ENCODE data around the gene KYAT1.
A peak's percentile ranks its signal among the peaks of the same experiment; 100 is the strongest.

The KYAT1 gene

DNA sequence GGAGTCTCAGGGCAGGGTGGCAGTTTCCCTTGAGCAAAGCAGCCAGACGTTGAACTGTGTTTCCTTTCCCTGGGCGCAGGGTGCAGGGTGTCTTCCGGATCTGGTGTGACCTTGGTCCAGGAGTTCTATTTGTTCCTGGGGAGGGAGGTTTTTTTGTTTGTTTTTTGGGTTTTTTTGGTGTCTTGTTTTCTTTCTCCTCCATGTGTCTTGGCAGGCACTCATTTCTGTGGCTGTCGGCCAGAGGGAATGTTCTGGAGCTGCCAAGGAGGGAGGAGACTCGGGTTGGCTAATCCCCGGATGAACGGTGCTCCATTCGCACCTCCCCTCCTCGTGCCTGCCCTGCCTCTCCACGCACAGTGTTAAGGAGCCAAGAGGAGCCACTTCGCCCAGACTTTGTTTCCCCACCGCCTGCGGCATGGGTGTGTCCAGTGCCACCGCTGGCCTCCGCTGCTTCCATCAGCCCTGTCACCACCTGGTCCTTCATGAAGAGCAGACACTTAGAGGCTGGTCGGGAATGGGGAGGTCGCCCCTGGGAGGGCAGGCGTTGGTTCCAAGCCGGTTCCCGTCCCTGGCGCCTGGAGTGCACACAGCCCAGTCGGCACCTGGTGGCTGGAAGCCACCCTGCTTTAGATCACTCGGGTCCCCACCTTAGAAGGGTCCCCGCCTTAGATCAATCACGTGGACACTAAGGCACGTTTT is 35.5 kb upstream of the KYAT1 start:
- WGBS, 2 experiments (ENCODE audit: insufficient coverage in 2 of 2): 96 to 98% methylated on average over 20 to 25 of the region's 26 CpGs
- Histone ChIP-seq H3K4me3 (ENCODE audit: extremely low read depth, insufficient read depth, low read length, poor library complexity, severe bottlenecking) (no peak overlapping the region), H3K27ac (ENCODE audit: low read depth, low read length, severe bottlenecking) (no peak overlapping the region), H3K36me3 (ENCODE audit: control insufficient read depth, insufficient read depth, low read length) (peaks cover 65% of the 10 kb centered on the region), H3K4me1 (ENCODE audit: control insufficient read depth, insufficient read depth, low read length, poor library complexity, severe bottlenecking) (peaks cover 52% of the 10 kb centered on the region), H3K9me3 (ENCODE audit: control insufficient read depth, low read length) (no peaks in the 10 kb centered on the region)

GRCh38 chr9:128916745-128917144 is 35.0 kb upstream of the KYAT1 start:
- no peak overlapping the region for H3K4me3 ChIP-seq (ENCODE audit: extremely low read depth, insufficient read depth, low read length, poor library complexity, severe bottlenecking)
- peaks cover 70% of the 10 kb centered on the region for H3K36me3 ChIP-seq (ENCODE audit: control insufficient read depth, insufficient read depth, low read length)

GRCh38 chr9:128916204-128916603 is 34.5 kb upstream of the KYAT1 start:
- Histone ChIP-seq H3K4me1 (ENCODE audit: control insufficient read depth, insufficient read depth, low read length, poor library complexity, severe bottlenecking) (peaks cover 55% of the 10 kb centered on the region), H3K36me3 (ENCODE audit: control insufficient read depth, insufficient read depth, low read length) (peaks cover 70% of the 10 kb centered on the region), H3K27ac (ENCODE audit: low read depth, low read length, severe bottlenecking) (no peak overlapping the region), H3K4me3 (ENCODE audit: extremely low read depth, insufficient read depth, low read length, poor library complexity, severe bottlenecking) (no peak overlapping the region), H3K9me3 (ENCODE audit: control insufficient read depth, low read length) (no peaks in the 10 kb centered on the region)
- WGBS, 2 experiments (ENCODE audit: insufficient coverage in 2 of 2): 97 to 100% methylated on average over 8 to 18 of the region's 18 CpGs

More at GRCh38 chr9:128916745-128917144, 35.0 kb upstream of the KYAT1 start:
- Histone ChIP-seq H3K9me3 (ENCODE audit: control insufficient read depth, low read length) (no peaks in the 10 kb centered on the region), H3K27ac (ENCODE audit: low read depth, low read length, severe bottlenecking) (no peak overlapping the region), H3K4me1 (ENCODE audit: control insufficient read depth, insufficient read depth, low read length, poor library complexity, severe bottlenecking) (peaks cover 55% of the 10 kb centered on the region)
- 100% methylated on average over 8 of the region's 11 CpGs for WGBS, 2 experiments (ENCODE audit: insufficient coverage in 2 of 2)

GRCh38 chr9:128913995-128914772 is 32.4 kb upstream of the KYAT1 start:
- no peak overlapping the region for H3K4me3 ChIP-seq (ENCODE audit: extremely low read depth, insufficient read depth, low read length, poor library complexity, severe bottlenecking)
- H3K4me1 ChIP-seq (ENCODE audit: control insufficient read depth, insufficient read depth, low read length, poor library complexity, severe bottlenecking): peaks cover 55% of the 10 kb centered on the region
- no peak overlapping the region for H3K27ac ChIP-seq (ENCODE audit: low read depth, low read length, severe bottlenecking)
- no peaks in the 10 kb centered on the region for H3K9me3 ChIP-seq (ENCODE audit: control insufficient read depth, low read length)
- WGBS, 2 experiments (ENCODE audit: insufficient coverage in 2 of 2): 91 to 94% methylated on average over 20 to 23 of the region's 23 CpGs
- peaks cover 84% of the 10 kb centered on the region for H3K36me3 ChIP-seq (ENCODE audit: control insufficient read depth, insufficient read depth, low read length)

DNA sequence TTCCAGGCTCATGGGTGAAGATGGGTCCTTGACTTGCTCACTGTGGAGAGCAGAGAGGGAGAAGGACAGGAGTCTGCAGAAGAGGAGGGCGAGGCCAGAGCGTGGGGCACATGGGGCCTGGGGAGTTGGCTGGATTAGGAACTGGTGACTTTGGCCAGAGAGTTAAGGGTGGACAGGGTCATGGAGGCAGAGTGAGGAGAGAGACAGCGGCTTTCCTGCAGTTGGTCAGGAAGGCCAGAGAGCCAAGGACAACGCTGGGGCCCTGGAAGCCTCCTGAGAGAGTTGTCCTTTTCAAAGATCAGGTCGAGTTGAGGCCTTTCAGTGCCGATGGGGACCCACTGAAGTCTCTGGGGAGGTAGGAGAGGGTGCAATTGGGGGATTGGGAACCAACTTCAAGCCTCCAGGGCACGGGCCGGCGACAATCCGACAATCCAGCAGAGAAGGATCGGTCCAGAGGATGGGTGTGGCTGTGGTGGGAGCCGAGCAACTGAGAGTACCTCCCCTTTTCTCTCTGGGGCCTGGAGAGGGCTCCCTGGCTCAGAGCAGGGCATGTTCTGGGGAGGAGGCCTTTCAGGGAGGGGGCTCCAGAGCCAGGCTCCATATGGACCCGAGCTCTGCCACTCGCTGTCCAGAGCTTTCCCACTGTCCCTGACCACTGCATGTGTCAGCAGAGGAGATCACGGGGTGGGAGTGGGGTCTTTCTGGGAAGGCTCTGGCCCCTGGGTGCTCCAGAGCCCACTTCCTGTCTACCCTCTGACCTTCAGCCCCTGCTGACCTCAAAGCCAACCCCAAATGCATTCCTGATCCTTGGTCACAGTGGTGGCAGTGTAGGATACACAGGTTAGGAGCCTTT is 31.5 kb upstream of the KYAT1 start:
- WGBS, 2 experiments (ENCODE audit: insufficient coverage in 2 of 2): 90 to 91% methylated on average over 12 to 13 of the region's 15 CpGs

GRCh38 chr9:128912270-128912853 is 30.6 kb upstream of the KYAT1 start:
- Histone ChIP-seq H3K27ac (ENCODE audit: low read depth, low read length, severe bottlenecking) (peak overlapping the region; percentile 97), H3K4me3 (ENCODE audit: extremely low read depth, insufficient read depth, low read length, poor library complexity, severe bottlenecking) (peak overlapping the region; percentile 2), H3K36me3 (ENCODE audit: control insufficient read depth, insufficient read depth, low read length) (peaks cover 85% of the 10 kb centered on the region), H3K9me3 (ENCODE audit: control insufficient read depth, low read length) (no peaks in the 10 kb centered on the region), H3K4me1 (ENCODE audit: control insufficient read depth, insufficient read depth, low read length, poor library complexity, severe bottlenecking) (peaks cover 53% of the 10 kb centered on the region)
- WGBS, 2 experiments (ENCODE audit: insufficient coverage in 2 of 2): 79 to 83% methylated on average over 14 of the region's 15 CpGs

More for the DNA sequence above, 31.5 kb upstream of the KYAT1 start:
- Histone ChIP-seq H3K4me3 (ENCODE audit: extremely low read depth, insufficient read depth, low read length, poor library complexity, severe bottlenecking) (no peak overlapping the region), H3K27ac (ENCODE audit: low read depth, low read length, severe bottlenecking) (peak overlapping the region; percentile 97), H3K4me1 (ENCODE audit: control insufficient read depth, insufficient read depth, low read length, poor library complexity, severe bottlenecking) (peaks cover 53% of the 10 kb centered on the region), H3K36me3 (ENCODE audit: control insufficient read depth, insufficient read depth, low read length) (peaks cover 85% of the 10 kb centered on the region), H3K9me3 (ENCODE audit: control insufficient read depth, low read length) (no peaks in the 10 kb centered on the region)

- peak overlapping the region; percentile 97 for H3K27ac ChIP-seq (ENCODE audit: low read depth, low read length, severe bottlenecking)
- peaks cover 85% of the 10 kb centered on the region for H3K36me3 ChIP-seq (ENCODE audit: control insufficient read depth, insufficient read depth, low read length)
- H3K4me1 ChIP-seq (ENCODE audit: control insufficient read depth, insufficient read depth, low read length, poor library complexity, severe bottlenecking): peaks cover 52% of the 10 kb centered on the region
These were observed 29.8 kb upstream of the KYAT1 start for GRCh38 chr9:128911529-128912035.

GRCh38 chr9:128910906-128911305 is 29.2 kb upstream of the KYAT1 start:
- 81 to 98% methylated on average over 3 to 6 of the region's 6 CpGs for whole genome bisulfite sequencing, 2 experiments (ENCODE audit: insufficient coverage in 2 of 2)

More at GRCh38 chr9:128911529-128912035, 29.8 kb upstream of the KYAT1 start:
- Histone ChIP-seq H3K9me3 (ENCODE audit: control insufficient read depth, low read length) (no peaks in the 10 kb centered on the region), H3K4me3 (ENCODE audit: extremely low read depth, insufficient read depth, low read length, poor library complexity, severe bottlenecking) (no peak overlapping the region)
- WGBS, 2 experiments (ENCODE audit: insufficient coverage in 2 of 2): 27 to 35% methylated on average over 2 to 8 of the region's 8 CpGs

GRCh38 chr9:128909859-128910258 is 28.1 kb upstream of the KYAT1 start:
- no peak overlapping the region for H3K27ac ChIP-seq (ENCODE audit: low read depth, low read length, severe bottlenecking)
- no peak overlapping the region for H3K4me3 ChIP-seq (ENCODE audit: extremely low read depth, insufficient read depth, low read length, poor library complexity, severe bottlenecking)
- no peaks in the 10 kb centered on the region for H3K9me3 ChIP-seq (ENCODE audit: control insufficient read depth, low read length)
- WGBS, 2 experiments (ENCODE audit: insufficient coverage in 2 of 2): 100% methylated on average over 2 to 4 of the region's 4 CpGs
- H3K4me1 ChIP-seq (ENCODE audit: control insufficient read depth, insufficient read depth, low read length, poor library complexity, severe bottlenecking): peaks cover 39% of the 10 kb centered on the region
- peaks cover 80% of the 10 kb centered on the region for H3K36me3 ChIP-seq (ENCODE audit: control insufficient read depth, insufficient read depth, low read length)

More at GRCh38 chr9:128910906-128911305, 29.2 kb upstream of the KYAT1 start:
- no peak overlapping the region for H3K4me3 ChIP-seq (ENCODE audit: extremely low read depth, insufficient read depth, low read length, poor library complexity, severe bottlenecking)
- peak overlapping the region; percentile 97 for H3K27ac ChIP-seq (ENCODE audit: low read depth, low read length, severe bottlenecking)
- peaks cover 45% of the 10 kb centered on the region for H3K4me1 ChIP-seq (ENCODE audit: control insufficient read depth, insufficient read depth, low read length, poor library complexity, severe bottlenecking)
- H3K9me3 ChIP-seq (ENCODE audit: control insufficient read depth, low read length): no peaks in the 10 kb centered on the region
- peaks cover 82% of the 10 kb centered on the region for H3K36me3 ChIP-seq (ENCODE audit: control insufficient read depth, insufficient read depth, low read length)

DNA sequence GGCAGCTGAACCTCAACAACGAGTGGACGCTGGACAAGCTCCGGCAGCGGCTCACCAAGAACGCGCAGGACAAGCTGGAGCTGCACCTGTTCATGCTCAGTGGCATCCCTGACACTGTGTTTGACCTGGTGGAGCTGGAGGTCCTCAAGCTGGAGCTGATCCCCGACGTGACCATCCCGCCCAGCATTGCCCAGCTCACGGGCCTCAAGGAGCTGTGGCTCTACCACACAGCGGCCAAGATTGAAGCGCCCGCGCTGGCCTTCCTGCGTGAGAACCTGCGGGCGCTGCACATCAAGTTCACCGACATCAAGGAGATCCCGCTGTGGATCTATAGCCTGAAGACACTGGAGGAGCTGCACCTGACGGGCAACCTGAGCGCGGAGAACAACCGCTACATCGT is 26.6 kb upstream of the KYAT1 start:
- no peak overlapping the region for H3K4me3 ChIP-seq (ENCODE audit: extremely low read depth, insufficient read depth, low read length, poor library complexity, severe bottlenecking)
- peaks cover 73% of the 10 kb centered on the region for H3K36me3 ChIP-seq (ENCODE audit: control insufficient read depth, insufficient read depth, low read length)
- H3K27ac ChIP-seq (ENCODE audit: low read depth, low read length, severe bottlenecking): no peak overlapping the region
- no peaks in the 10 kb centered on the region for H3K9me3 ChIP-seq (ENCODE audit: control insufficient read depth, low read length)
- H3K4me1 ChIP-seq (ENCODE audit: control insufficient read depth, insufficient read depth, low read length, poor library complexity, severe bottlenecking): peaks cover 32% of the 10 kb centered on the region
- WGBS, 2 experiments (ENCODE audit: insufficient coverage in 2 of 2): 97% methylated on average over 24 of the region's 24 CpGs

Measured in mesodermal cell (in vitro differentiated cells).